Measurements from ENCODE around the gene JMJD1C. TPM values are rescaled to one million over a fixed set of nuclear protein-coding genes. Genes with fewer than 3 reads are reported as not detected.

JMJD1C gene
- total and polyA plus RNA-seq, 12 donors: 36.0 to 124 (median 57.2) TPM

DNA sequence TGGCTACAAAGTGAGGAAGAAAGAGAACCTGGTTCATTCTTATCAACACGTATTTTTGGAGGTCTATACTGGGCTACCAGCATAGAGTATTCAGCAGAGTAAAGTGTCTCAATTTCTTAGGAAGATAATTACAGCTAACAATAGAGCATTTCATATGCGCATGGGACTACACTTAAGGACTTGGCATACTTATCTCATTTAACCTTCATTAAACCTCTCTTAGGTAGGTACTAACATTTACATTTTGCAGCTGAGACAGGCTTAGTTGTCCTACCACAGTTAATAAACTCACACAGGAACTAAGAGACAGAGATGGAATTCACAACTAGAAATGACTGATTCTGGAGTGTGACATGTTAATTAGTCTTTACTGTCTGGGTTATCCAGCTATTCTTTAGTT is 266.1 kb downstream of the JMJD1C start:
- H3K36me3 ChIP-seq (replicated peaks in 1 of 2): peaks cover 0 to 5% of the 10 kb centered on the region in 2 donors
- H3K4me1 ChIP-seq (replicated peaks in 1 of 2): peaks cover 0 to 3% of the 10 kb centered on the region in 2 donors
- WGBS, 4 donors: 89 to 99% (median 95%) methylated on average over 2 of the region's 2 CpGs
- no peaks in the 10 kb centered on the region for H3K9me3 ChIP-seq (replicated peaks in 1 of 3)
- no peak overlapping the region for H3K27ac ChIP-seq
- no peak for DNase-seq
- TF ChIP-seq, protein P1, sequence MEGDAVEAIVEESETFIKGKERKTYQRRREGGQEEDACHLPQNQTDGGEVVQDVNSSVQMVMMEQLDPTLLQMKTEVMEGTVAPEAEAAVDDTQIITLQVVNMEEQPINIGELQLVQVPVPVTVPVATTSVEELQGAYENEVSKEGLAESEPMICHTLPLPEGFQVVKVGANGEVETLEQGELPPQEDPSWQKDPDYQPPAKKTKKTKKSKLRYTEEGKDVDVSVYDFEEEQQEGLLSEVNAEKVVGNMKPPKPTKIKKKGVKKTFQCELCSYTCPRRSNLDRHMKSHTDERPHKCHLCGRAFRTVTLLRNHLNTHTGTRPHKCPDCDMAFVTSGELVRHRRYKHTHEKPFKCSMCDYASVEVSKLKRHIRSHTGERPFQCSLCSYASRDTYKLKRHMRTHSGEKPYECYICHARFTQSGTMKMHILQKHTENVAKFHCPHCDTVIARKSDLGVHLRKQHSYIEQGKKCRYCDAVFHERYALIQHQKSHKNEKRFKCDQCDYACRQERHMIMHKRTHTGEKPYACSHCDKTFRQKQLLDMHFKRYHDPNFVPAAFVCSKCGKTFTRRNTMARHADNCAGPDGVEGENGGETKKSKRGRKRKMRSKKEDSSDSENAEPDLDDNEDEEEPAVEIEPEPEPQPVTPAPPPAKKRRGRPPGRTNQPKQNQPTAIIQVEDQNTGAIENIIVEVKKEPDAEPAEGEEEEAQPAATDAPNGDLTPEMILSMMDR (IDR thresholded peaks at IDR 0.05): no peak
- TF ChIP-seq POLR2A (IDR thresholded peaks at IDR 0.05): no peak
- no peaks in the 10 kb centered on the region for H3K27me3 ChIP-seq
- H3K4me3 ChIP-seq: no peak overlapping the region
- intact Hi-C loops (cut with DNase I): loop anchor here in 1 of 2 donors (10.0 kb wide), 1 partner anchor 425 kb away; no protein-coding TSS in a partner anchor

DNA sequence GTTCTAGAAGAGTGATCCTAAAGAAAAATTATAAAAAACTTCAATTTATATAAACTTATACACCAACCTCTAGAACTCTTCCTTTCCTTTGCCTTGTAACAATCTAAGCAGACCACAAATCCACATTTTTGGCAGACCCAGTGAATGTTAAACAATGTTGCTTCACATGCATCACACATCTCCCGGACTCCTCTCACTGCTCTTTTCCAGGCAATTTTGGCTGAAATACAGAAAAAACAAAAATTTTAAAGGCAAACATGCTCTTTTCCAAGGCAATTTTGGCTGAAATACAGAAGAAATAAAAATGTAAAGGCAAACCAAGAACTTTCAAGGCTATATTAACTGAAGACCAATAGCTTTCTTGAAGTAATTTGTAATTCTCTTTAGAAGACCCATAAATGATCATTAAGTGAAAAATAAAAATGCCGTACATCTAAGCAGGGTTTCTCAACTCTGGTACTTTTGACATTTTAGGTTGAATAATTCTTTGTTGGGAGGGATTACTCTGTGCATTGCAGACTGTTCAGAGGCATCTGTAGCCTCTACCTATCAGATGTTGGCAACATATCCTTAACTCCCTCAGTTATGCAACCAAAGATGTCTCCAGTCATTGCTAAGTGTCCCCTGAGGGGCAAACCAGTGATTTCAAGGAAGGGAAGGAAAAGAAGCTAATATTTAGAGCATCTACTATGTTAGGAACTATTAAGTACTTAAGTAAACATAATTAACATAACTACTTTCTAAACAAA is 268.3 kb downstream of the JMJD1C start:
- TF ChIP-seq, protein P1 (IDR thresholded peaks at IDR 0.05): no peak
- no peak for TF ChIP-seq POLR2A (IDR thresholded peaks at IDR 0.05)
- H3K4me1 ChIP-seq (replicated peaks in 1 of 2): no peaks in the 10 kb centered on the region
- DNase-seq: no peak
- H3K27ac ChIP-seq: no peak overlapping the region
- no peaks in the 10 kb centered on the region for H3K9me3 ChIP-seq (replicated peaks in 1 of 3)
- no peak overlapping the region for H3K4me3 ChIP-seq
- WGBS, 4 donors: 61 to 74% (median 67%) methylated on average over 2 of the region's 2 CpGs
- H3K36me3 ChIP-seq (replicated peaks in 1 of 2): peaks cover 0 to 17% of the 10 kb centered on the region in 2 donors
- no peaks in the 10 kb centered on the region for H3K27me3 ChIP-seq
- intact Hi-C loops (cut with DNase I): no loop called here

DNA sequence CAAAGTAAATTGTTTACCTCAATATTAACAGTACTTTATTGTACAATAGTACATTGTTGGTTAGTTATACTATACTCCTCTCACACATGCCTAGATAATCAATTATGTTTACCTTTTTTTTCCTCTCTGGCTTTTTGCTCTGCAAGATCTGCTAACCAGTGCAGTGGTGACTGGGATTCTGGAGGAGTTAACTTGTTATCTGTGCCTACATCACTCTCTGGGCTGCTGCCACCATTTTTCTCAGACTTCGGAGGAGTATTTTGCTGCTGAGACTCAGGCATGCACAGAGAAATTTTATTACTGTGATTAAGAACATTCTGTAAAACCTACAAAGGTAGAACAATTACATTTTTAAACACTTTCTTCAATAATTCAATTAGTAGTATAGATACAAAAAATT is 273.0 kb downstream of the JMJD1C start:
- WGBS, 4 donors: 24 to 52% (median 38%) methylated on average over 1 of the region's 1 CpG
- TF ChIP-seq, protein P1 (IDR thresholded peaks at IDR 0.05): no peak
- TF ChIP-seq POLR2A (IDR thresholded peaks at IDR 0.05): no peak
- Histone ChIP-seq H3K4me3 (no peak overlapping the region), H3K36me3 (replicated peaks in 1 of 2) (peaks cover 0 to 51% of the 10 kb centered on the region in 2 donors), H3K4me1 (replicated peaks in 1 of 2) (no peaks in the 10 kb centered on the region), H3K9me3 (replicated peaks in 1 of 3) (no peaks in the 10 kb centered on the region), H3K27ac (no peak overlapping the region), H3K27me3 (no peaks in the 10 kb centered on the region)
- intact Hi-C loops (cut with DNase I): no loop called here
- no peak for DNase-seq

DNA sequence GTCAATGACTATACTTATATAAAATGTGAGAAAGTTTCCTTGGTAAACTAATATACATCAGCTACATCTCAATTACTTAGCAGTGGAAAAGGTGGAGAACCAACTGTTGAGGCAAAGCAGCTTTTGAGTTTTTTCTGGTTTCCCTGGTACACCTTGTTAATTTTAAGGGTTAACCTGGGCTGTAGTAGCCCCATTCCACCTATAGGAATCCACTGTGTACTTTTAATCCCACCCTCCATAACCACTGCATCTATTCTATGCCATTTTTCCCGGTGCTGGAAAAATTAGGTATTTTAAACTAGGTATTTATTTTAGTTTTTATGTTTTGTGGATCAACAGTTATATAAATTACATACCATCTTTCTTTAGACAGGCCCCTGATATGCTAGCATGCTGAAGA is 290.2 kb downstream of the JMJD1C start:
- Histone ChIP-seq H3K4me3 (no peak overlapping the region), H3K27ac (no peak overlapping the region), H3K4me1 (replicated peaks in 1 of 2) (peaks cover 0 to 5% of the 10 kb centered on the region in 2 donors), H3K9me3 (replicated peaks in 1 of 3) (no peaks in the 10 kb centered on the region), H3K36me3 (replicated peaks in 1 of 2) (peaks cover 0 to 52% of the 10 kb centered on the region in 2 donors), H3K27me3 (no peaks in the 10 kb centered on the region)
- DNase-seq: no peak
- no peak for TF ChIP-seq POLR2A (IDR thresholded peaks at IDR 0.05)
- TF ChIP-seq, protein P1 (IDR thresholded peaks at IDR 0.05): no peak
- WGBS, 4 donors: 86 to 100% (median 90%) methylated on average over 1 of the region's 1 CpG
- intact Hi-C loops (cut with DNase I): no loop called here

Measured in adrenal gland (tissue), 12 donors.